ENCODE results near the gene PRRC2B.
"Not testable (repeated sequence)": the region's sequence is repeated elsewhere in the genome, so short reads cannot be mapped to it uniquely, and the experiment has no call there.

PRRC2B gene

DNA sequence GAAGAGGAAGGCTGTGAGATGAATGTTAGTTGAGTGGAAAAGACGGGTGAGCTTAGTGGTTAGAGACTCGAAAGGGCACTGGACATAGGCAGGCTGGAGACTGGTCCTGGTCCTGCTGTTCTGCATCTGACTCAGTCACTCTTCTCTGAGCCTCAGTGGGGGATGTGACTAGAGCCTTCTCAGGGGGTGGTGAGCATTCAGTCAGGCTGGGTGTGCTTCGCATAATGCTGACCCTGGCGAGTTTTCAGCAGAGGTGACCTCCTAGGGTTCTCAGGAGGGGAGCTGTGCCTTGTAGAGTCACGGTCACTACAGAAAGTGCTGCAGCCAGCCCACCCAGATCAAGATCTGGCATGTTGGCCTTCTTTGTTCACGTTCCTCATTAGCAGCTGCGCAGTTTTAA is 44.3 kb downstream of the PRRC2B start:
- DNase-seq, result no peak

DNA sequence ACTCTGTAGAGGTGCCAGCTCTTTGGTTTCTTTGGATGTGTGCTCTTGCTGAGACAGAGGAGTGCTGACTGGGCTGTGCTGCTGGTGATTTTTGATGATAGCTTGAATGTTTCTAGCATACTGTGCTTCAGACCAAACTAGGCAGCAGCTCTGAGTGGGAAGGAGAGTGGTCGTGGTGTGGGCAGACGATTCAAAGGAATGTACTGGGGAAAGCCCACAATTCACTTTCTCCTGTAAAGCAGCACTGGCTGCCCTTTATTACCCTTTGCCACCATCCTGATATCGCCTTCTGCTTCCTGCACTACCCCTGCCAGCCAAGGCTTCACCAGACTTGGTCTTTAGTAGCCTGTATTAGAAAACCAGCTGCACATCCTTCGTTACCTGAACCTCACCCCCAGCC is 45.3 kb downstream of the PRRC2B start:
- DNase-seq, result no peak

DNA sequence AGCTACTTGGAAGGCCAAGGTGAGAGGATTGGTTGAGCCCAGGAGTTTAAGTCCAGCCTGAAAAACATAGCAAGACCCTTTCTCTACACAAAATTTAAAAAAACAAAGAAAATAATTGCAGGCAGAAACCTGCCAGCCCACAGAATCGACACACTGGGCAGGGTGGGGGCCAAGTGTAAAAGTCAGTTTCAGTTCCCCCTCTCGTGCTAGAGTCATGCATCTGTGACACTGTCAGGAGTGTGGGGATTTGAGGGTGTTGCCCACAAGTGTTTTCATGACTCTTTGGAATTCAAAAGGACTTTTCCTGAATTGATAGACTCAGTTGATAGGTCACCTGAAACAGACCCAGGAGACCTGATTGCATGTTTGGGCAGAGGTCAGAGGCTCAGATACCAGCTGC is 47.6 kb downstream of the PRRC2B start:
- no peak for DNase-seq

DNA sequence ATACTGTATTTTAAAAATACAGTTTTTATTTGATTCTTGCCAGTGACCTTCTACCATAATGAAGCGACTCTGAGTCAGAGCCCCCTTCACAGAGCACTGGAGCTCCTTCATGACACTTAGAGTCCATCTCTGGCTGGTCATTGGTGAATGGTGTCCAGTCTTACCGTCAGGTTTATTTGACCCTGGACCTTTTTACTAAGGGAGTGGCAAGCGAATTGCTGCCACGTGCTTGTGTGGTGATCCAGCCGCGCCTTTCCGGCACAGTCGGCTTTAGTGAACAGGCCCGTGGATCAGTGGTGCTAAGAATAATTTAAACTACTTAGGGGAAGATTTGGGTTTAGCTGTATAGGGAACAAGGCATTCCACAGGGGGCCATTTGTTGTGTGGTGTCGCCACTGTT is 48.5 kb downstream of the PRRC2B start:
- no peak for DNase-seq

DNA sequence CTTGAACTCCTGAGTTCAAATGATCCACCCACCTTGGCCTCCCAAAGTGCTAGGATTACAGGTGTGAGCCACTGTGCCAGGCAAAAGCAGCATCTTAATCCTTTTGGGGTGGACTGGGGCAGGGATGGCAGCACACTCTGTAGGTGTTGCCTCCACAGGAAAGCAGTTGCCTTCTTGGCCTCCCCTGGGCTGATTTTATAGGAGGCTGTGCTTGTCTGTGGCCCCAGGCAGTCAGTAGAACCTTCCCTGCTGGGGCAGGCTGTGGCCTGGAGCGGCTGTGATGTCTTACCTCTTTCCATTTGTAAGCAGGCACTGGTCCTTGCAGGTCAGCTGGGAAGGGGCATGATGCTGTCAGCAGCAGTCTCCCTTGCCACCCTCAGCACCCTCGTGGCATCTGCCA is 49.8 kb downstream of the PRRC2B start:
- no peak for DNase-seq

DNA sequence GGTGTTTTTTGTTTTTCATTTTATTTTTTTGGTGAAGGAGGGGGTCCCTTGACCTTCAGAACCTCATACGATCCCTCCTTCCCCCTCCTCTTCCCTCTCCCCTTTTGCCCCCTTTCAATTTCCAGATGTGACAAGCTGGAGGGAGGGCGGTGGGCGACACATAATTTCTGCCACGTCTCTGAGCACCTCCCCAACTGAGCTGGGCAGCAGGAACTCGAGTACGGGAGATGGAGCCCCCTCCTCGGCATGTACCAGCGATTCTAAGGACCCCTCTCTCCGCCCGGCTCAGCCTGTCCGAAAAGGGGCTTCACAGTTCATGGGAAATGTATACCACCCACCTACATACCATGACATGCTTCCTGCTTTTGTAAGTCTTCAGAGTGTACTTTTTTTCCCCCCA is 52.4 kb downstream of the PRRC2B start:
- no peak for DNase-seq

DNA sequence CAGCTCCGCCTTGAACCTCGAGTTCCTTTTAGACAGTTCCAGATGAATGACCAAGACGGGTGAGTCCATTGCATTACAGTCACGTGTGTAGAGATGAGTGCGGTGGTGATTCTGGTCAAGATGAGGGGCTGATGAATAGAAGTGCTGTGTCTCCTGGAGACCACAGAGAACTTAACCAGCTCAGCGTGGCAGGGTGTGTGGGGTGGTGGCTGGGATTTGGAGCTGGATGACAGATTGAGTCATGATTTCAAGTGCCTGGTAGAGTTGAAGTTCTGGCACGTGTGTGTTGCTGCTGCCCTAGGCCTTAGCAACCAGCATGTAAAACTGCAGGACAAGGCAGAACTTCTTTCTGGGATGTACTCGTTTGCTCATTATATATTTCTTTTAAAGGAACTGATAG is 53.3 kb downstream of the PRRC2B start:
- no peak for DNase-seq

DNA sequence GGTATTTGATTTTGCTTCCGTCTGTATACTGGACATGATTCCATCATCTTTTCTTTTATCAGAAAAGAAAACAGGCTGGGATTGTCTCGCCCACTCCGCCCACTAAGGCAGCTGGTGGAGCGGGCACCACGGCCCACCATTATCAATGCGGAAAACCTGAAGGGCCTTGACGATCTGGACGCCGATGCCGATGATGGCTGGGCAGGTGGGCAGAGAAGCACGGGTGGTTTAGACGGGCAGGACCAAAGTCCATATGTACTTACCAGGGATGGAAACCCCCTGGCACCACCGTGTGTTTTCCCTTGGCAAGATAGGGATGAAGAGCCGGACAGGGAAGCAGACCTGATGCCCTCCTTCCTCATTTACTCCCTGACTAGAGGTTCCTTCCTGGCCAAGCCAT is 53.7 kb downstream of the PRRC2B start:
- DNase-seq, result no peak

DNA sequence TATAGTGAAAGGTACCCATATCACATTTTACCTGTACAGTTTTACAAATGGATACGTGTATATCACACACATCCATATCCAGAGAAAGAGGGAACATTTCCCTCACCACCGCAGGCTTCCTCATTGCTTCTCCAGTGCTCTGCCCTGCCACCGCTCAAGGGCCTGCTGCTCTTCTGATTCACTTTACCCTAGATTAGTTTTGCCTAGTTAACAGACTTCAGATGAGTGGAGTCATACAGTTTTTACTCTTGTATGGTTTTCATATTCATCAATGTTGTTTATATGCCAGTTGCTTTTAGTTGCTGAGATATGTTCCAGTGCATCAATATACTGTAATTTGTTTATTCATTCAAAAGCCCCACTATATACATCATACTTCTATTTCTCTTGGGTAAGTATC is 54.9 kb downstream of the PRRC2B start:
- no peak for DNase-seq

DNA sequence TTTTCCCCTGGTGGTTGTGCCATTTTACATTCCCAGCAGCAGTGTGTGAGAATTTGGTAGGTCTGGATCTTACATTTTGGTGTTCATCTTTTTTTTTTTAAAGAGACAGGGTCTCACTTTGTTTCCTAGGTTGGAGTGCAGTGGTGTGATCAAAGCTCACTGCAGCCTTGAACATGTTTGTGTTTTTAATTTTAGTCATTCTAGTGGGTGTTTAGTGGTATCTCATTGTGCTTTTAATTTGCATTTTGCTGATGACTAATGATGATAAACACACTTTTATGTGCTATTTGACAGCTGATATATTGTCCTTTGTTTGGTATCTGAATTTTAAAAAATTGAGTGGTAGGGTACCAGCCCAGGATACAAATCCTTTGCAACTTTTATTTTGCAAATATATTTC is 55.4 kb downstream of the PRRC2B start:
- DNase-seq, result no peak

DNA sequence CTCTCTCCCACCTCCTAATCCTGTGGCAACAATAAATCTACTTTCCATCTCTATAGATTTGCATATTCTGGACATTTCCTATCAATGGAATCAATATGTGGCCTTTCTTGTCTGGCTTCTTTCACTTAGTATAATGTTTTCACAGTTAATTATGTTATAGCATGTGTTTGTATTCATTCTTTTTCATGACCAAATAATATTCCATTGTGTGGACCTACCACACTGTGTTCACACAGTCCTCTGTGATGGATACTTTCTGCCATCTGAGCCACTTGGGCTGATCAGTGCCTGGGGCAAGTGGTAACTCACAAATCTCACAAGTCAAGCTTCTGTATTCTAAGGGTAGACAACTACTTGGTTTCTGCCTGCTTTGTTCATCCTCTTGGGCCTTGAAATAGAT is 60.1 kb downstream of the PRRC2B start:
- no peak for DNase-seq

DNA sequence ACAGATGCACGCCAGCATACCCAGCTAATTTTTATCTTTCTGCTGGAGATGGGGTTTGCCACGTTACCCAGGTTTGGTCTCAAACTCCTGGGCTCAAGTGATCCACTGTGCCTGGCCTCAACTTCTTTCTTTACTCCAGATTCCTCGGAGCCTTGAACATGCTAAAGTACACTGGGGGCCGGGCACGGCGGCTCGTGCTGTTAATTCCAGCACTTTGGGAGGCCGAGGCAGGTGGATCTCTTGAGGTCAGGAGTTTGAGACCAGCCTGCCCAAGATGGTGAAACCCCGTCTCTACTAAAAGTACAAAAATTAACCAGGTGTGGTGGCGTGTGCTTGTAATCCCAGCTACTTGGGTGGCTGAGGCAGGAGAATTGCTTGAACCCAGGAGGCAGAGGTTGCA is 61.8 kb downstream of the PRRC2B start:
- not testable (repeated sequence) for DNase-seq

DNA sequence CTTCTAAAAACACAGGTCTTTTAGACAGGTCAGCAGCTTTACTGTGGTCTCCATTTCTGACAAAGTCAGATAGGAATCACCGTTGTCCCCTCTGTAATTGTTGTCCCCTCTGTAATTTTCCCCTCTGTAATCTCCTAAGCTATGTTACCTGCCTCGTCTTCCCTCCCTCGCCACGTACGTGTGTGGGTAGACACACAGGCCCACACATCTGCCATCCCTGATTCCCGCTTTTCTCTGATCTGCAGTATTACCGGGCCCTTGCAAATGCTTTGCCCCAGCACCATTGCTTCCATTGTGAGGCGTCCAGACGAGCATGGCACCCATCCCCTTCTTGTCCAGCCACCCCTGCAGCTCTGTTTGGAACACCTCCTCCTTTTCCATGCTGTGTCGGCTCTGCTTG is 63.9 kb downstream of the PRRC2B start:
- DNase-seq, result no peak

DNA sequence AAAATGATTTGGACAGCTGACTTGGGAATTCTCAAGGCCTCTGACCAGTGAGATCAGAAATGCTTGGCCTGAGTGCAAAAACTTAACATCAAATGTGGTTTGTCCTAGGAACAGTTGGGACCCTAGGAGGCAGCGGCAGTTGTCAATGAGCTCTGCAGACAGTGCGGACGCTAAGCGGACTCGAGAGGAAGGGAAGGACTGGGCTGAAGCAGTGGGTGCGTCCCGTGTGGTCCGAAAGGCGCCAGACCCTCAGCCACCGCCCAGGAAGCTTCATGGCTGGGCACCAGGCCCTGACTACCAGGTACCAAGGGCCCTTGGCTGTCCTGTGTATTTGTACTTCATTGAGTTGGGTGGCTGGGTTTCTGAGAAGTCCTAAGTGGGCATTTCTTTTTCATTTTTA is 65.2 kb downstream of the PRRC2B start:
- no peak for DNase-seq

DNA sequence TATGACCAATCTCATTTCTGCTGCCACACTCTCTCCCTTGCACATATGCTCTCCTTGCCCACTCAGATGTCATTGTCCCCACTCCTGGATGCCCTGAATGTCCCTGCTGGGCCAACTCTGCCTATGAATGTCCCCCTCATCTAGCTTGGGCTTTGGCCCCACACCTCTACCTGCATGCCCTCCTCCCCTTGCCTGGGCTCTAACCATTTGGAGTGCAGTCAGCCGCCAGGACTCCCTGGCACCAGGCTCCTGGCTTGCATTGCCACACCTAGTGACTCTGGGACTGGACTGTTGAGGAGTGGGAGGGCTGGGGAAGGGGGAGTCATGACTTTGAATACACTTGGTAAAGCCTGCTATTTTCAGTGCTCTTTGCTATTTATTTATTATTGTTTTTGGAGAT is 67.3 kb downstream of the PRRC2B start:
- no peak for DNase-seq

DNA sequence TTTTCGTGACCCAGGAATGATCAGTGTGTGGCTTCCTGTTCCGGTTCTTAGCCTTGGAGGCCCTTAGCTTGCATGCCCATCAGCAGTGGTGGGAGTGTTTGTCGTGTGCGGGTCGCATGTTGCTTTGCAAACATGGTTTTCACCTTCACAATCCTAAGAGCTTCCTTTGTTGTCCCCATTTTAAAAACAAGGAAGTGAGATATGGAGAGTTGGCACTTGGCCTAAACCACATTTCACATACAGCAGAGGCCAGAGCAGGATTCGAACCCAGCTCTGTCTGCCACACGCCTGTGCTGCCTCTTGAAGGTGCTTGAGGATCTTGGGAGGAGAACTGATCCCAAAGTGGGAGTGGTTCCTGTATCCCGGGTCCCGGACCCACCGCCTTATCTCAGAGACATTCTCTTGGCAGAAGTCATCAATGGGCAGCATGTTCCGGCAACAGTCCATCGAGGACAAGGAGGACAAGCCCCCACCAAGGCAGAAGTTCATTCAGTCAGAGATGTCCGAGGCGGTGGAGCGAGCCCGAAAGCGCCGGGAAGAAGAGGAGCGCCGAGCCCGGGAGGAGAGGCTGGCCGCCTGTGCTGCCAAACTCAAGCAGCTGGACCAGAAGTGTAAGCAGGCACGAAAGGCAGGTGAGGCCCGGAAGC is 70.6 kb downstream of the PRRC2B start:
- DNase-seq, result no peak

DNA sequence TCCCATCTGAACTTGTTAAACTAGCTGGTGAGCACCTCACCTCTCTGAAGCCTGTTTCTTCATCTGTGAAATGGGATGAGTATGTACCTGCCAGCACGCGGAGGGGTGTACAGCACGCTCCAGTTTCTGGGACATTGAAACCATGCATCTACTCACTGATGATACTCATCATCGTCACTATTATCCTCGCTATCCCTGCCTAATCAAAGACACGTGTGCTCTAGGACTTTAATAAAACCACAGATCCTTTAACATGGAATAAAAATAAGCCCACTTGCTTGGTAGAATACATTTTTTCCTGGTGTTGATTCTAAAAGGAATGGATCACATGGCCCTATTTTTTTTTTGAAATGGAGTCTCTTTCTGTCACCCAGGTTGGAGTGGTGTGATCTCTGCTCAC is 71.5 kb downstream of the PRRC2B start:
- no peak for DNase-seq

DNA sequence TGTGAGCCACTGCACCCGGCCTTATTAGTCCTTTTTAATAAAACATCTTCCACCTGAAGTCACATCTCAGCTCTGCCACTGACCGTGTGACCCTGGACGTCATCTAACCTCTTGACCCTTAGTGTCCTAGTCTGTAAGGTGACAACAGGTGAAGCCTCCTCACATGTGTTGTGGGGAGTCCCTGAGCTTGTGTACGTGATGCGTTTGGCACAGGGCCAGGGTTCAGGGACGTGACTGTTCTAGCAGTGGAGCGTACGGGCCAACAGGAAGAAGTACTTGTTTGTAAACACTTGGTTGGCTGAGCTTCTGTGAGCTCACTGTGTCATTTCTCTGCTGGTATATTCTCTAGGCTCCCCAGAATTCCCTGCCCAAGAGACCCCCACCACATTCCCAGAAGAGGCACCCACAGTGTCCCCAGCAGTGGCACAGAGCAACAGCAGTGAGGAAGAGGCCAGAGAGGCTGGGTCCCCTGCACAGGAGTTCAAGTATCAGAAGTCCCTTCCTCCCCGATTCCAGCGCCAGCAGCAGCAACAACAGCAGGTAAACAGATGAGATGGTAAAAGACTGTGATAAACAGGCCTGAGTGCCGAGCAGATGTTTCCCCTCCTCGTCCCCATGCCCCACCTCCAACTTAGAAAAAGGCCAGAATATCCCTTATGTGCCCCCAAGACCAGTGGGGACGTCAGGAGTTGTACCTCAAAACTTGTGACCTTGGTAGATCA is 73.5 kb downstream of the PRRC2B start:
- no peak for DNase-seq

DNA sequence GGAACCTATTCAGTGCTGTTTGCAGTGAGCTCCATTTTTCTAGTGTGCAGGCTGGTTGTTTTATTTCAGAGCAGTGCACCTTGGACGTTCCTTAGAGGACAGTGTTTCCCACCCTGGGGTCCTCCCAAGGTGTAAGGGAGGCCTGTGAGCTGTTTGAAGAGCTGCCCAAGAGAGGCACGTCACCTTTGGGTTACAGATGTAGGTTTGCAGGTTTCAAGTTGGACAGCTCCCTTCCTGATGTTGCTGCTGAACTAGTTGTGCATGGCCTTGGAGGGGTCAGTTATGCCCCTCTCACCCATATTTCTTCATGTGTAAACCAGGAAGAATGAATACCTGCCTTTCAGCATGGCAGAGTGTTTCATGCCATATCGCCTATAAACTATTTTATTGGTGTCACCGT is 74.1 kb downstream of the PRRC2B start:
- DNase-seq, result no peak

DNA sequence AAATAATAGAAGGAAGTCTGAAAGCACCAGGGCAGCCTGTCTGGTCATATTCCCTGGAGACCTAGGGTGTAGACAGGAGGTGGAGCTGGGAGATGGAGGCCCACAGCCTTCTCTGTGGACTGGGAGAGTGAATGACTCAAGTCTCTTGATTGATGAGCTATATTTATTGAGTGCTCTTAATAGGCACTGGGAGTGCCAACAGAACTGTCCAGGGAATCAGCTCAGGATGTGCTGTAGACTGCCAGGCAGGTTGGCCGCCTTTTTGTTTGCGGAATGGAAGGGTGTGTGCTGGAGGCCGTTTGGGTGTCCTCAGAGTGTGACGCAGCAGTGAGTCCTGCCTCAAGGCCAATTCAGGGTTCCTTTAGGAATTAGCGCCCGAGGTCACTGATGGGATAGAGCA is 75.5 kb downstream of the PRRC2B start:
- no peak for DNase-seq

DNA sequence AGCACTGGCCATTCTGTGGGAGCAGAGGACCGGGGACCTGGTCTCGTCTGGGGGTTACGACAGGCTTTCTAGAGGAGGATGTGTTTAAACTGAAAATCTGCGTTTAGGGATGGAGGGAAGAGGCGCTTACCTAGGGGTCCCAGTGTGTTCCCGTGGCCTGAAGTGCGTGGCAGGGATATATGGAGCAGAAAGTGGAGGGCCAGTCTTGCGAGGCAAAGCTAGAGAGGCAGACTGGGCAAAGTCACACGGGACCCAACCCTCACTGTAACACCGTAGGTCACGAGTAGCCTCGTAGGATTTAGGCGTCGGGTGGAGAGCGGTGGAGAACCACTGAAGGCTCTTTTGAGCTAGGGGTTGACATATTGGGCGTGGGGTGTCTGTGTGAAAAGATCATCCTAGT is 76.1 kb downstream of the PRRC2B start:
- DNase-seq, result no peak

DNA sequence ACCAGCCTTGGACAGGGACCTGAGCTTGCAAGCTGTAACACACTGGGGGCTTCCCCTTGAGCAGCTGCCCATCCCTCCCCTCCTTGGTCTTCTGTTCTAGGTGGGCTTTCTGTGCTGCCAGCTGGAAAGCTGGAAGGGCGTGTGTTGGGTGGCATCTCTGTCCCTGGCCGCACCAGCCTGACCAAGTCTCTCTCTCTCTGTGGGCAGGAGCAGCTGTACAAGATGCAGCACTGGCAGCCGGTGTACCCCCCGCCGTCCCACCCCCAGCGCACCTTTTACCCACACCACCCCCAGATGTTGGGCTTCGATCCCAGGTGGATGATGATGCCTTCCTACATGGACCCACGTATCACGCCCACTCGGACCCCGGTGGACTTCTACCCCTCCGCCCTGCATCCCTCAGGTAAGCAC is 76.7 kb downstream of the PRRC2B start:
- no peak for DNase-seq

DNA sequence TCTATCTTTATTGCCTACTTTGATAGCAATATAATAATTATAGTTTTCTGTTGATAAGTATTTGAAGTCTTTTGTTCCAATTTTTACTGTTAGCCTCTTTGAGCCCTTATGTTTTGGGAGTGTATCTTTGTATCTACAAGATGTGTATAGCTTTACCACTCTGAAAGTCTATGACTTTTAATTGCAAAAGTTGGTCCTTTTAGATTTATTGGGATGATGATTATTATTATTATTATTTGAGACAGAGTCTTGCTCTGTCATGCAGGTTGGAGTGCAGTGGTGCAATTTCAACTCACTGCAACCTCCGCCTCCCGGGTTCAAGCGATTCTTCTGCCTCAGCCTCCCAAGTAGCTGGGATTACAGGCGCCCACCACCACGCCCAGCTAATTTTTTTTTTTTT is 78.2 kb downstream of the PRRC2B start:
- not testable (repeated sequence) for DNase-seq

DNA sequence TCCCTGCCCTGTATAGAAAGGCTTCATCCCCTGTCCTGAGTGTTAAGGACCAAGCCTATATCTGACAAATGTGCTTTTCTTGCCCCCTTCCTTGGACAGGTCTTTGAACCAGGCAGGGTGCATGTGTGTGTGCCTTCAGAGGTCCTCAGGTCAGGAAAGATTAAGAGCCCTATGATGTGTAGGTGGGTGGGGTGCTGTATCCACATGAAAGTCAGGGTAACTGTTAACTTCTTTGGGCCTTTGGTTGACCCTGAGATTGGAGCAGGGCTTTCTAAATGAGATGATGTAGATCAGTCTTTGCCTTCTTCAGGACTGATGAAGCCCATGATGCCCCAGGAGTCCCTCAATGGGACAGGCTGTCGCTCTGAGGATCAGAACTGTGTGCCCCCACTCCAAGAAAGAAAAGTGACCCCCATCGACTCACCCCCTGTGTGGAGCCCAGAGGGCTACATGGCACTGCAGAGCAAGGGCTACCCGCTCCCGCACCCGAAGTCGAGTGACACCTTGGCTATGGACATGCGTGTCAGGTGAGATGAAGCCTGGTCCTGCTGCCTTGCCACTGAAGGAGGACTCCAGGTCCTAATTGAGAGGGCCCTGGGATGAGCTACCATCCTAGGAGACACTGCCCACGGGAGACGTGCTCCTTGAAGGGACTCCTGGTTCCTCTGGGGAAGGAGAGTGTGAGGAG is 79.5 kb downstream of the PRRC2B start:
- DNase-seq, result no peak

DNA sequence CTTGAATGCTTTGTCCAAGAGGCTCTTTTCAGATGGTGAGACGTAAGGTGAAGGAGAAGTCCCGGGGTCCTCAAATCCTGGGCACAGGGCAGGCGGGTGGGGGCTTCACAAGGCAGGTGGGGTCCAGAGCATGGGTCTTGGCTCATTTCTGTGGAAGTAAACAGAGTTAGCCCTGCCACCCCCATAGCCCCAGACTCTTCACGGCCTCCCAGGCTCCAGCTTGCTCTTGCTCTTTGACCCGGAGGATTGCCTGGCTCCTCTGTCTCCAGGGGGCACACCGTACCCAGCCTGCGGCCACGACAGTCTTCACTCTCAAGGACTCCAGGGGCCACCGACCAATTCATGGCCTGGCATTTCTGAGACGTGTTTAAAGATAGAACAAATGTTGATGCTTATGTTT is 80.0 kb downstream of the PRRC2B start:
- DNase-seq, result no peak

Data from stimulated activated CD4-positive, alpha-beta T cell treated with anti-CD3 and anti-CD28 coated beads, Interleukin-15, amount 100 ng/mL, for 24 hours (primary cell).